Thoracic aorta (tissue), 2 donors: Measurements from ENCODE around the gene ABCB7. TPM values are rescaled to one million over a fixed set of nuclear protein-coding genes. Genes with fewer than 3 reads are reported as not detected.
A peak's percentile ranks its signal among the peaks of the same experiment; 100 is the strongest.

ENCODE experiments used
- ATAC-seq: fragments of 150-250 bp; one replicate; pipeline ENCODE4 v1.8.0; 2017; ENCODE audit warnings: low read depth; ENCODE audit not compliant: insufficient number of reproducible peaks, low FRiP score
- DNase-seq: peaks from one replicate; pipeline ENCODE4 v3.0.0-alpha.2; 2020; ENCODE audit warnings: low spot score
- H3K27ac ChIP-seq, 2 donors: fragments of 200-600 bp; sonication (generic); 1 replicate in 1 of 2; 2 replicates in 1 of 2; pipeline ENCODE4 v1.5.1; 2016; ENCODE audit warnings: mild to moderate bottlenecking in 2 of 2, moderate library complexity in 2 of 2
- H3K27me3 ChIP-seq: fragments of 200-600 bp; sonication (generic); replicated peaks from 2 replicates; pipeline ENCODE4 v1.6.0; 2016; ENCODE audit warnings: mild to moderate bottlenecking; ENCODE audit not compliant: insufficient read depth
- H3K36me3 ChIP-seq: fragments of 200-600 bp; sonication (generic); one replicate; pipeline ENCODE4 v1.5.1; 2016
- H3K4me1 ChIP-seq, 2 donors: fragments of 200-600 bp; sonication (generic); 1 replicate in 1 of 2; 2 replicates in 1 of 2; pipeline versions ENCODE4 v1.5.1 to v1.6.0; 2016; ENCODE audit warnings: low read depth in 2 of 2, mild to moderate bottlenecking in 1 of 2; ENCODE audit not compliant: control insufficient read depth in 1 of 2
- H3K4me3 ChIP-seq: fragments of 200-600 bp; sonication (generic); 2 replicates; pipeline ENCODE4 v1.5.1; 2016; ENCODE audit warnings: mild to moderate bottlenecking
- H3K9me3 ChIP-seq: fragments of 200-600 bp; sonication (generic); 2 replicates; pipeline ENCODE4 v1.5.1; 2016
- CTCF ChIP-seq: fragments of 200-600 bp; sonication (generic); IDR thresholded peaks from one replicate; pipeline ENCODE4 v1.5.1; 2019; ENCODE audit warnings: antibody characterized with exemption
- total RNA-seq, 2 donors: library from RNA; depleted of rRNA; stranded (reverse); fragments of >200 nt; gene quantifications; one replicate each; pipeline versions ENCODE4 v1.1.0 to v1.2.3, GENCODE V29; 2016

The ABCB7 gene
- total RNA-seq, 2 donors from 2014 or later, result 12.5 to 25.0 TPM

- Histone ChIP-seq H3K27ac (peak overlapping the region; percentile 78 to 80), H3K4me3 (peak overlapping the region; percentile 88), H3K9me3 (no peaks in the 10 kb centered on the region), H3K36me3 (no peaks in the 10 kb centered on the region), H3K4me1 (no peaks in the 10 kb centered on the region), H3K27me3 (no peaks in the 10 kb centered on the region)
- ATAC-seq, result peak; percentile 28
- no peak for DNase-seq
- TF ChIP-seq CTCF, result no peak
Measured at GRCh38 chrX:75156531-75156945, 455 bp upstream of the ABCB7 start.

- H3K27ac ChIP-seq, result peak overlapping the region in 1 of 2 donors; percentile 78
- H3K4me3 ChIP-seq, result peak overlapping the region; percentile 88
- ATAC-seq (no peak), DNase-seq (no peak)
- H3K9me3 ChIP-seq, result no peaks in the 10 kb centered on the region
- H3K36me3 ChIP-seq, result no peaks in the 10 kb centered on the region
- no peaks in the 10 kb centered on the region for H3K4me1 ChIP-seq
- no peak for TF ChIP-seq CTCF
- H3K27me3 ChIP-seq, result no peaks in the 10 kb centered on the region
Measured at GRCh38 chrX:75155447-75155826, 646 bp downstream of the ABCB7 start.

DNA sequence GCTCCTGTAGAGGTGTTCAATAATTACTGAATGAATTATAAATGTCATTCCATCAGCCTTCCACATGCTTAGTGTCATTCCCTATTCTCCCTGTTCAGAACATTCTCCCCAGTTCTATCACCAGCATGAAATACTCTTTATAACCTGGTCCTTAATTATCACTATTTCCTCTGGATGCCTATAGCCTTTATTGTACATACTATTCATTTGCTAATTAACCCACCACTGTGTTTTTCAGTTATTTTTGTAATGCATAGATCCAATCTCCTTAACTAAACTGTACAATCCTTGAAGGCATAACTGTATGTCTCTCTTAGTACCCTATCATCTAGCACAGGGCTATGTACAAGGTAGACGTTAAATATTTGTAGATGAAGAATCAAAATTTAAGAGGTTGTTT, 1.2 kb downstream of the ABCB7 start:
- Histone ChIP-seq H3K4me3 (peak overlapping the region; percentile 88), H3K4me1 (no peaks in the 10 kb centered on the region), H3K27me3 (no peaks in the 10 kb centered on the region), H3K36me3 (no peaks in the 10 kb centered on the region), H3K27ac (no peak overlapping the region), H3K9me3 (no peaks in the 10 kb centered on the region)
- DNase-seq (no peak), ATAC-seq (no peak)
- TF ChIP-seq CTCF, result no peak

DNA sequence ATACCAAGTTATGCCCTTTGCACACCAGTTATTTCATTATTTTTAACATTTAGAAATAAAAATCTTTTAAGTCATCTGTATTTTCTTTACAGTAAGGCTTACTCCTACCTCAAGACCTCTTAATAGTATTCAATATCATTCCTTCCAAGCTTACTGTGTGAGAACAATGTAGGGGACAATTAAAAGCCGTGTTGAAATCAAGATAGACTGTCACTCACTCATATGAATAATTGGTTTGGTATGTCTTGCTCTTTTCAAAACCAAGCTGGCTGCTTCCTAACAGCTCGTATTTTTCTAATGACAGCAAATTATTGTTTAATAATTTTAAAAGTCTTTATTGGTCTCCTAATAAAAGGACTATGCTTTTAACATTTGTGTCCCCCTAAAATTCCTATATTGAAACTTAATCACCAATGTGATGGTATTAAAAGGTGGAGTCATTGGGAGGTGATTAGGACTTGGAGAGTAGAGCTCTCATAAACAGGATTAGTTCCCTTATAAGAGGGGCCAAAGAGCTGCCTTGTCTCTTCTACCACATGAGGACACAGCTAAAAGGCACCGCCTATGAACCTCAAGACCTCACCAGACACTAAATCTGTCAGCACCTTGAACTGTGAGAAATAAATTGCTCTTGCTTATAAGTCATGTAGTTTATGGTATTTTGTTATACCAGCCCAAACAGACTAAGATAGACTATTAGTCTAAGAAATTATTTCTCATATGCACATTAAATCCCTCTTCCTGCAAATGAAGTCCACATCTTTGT, 4.1 kb downstream of the ABCB7 start:
- DNase-seq (no peak), ATAC-seq (no peak)
- no peak for TF ChIP-seq CTCF
- Histone ChIP-seq H3K27ac (no peak overlapping the region), H3K4me1 (no peaks in the 10 kb centered on the region), H3K9me3 (no peaks in the 10 kb centered on the region), H3K27me3 (no peaks in the 10 kb centered on the region), H3K4me3 (no peak overlapping the region), H3K36me3 (no peaks in the 10 kb centered on the region)

- Histone ChIP-seq H3K36me3 (no peaks in the 10 kb centered on the region), H3K4me1 (no peaks in the 10 kb centered on the region), H3K9me3 (no peaks in the 10 kb centered on the region), H3K27ac (no peak overlapping the region), H3K4me3 (no peak overlapping the region), H3K27me3 (no peaks in the 10 kb centered on the region)
- DNase-seq (no peak), ATAC-seq (no peak)
- TF ChIP-seq CTCF, result no peak
Measured at GRCh38 chrX:75149654-75150053, 6.4 kb downstream of the ABCB7 start.
